ENCODE results near the gene NUDT6. TPM values are rescaled to one million over a fixed set of nuclear protein-coding genes. Genes with fewer than 3 reads are reported as not detected.

The NUDT6 gene
- total RNA-seq, 1 experiment from 2014 or later, result 4.0 TPM

DNA sequence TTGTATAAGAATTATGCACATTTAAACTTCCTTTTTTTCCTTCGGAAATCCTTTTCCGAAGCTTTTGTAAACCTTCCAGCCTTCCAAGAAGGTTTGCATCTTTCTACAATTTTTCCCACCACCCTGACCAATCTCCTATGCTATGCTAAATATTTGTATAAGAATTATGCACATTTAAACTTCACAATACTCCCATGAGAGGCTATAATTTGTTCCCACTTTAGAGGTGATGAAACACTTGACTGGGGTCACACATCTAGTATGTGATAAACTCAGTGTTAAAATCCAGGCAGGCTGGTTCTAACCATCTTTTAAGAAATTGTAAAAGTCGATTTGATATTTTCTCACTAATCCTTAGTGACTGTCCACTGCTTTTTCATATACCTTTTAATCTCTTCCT, 22.1 kb downstream of the NUDT6 start:
- Mint-ChIP-seq H3K27me3 (ENCODE audit: low read depth) (no peaks in the 10 kb centered on the region), H3K4me3 (no peak overlapping the region), H3K4me1 (peaks cover 25 to 40% of the 10 kb centered on the region in 2 experiments), H3K9me3 (peaks cover 0 to 3% of the 10 kb centered on the region in 2 experiments; a peak in 2 of 5 replicates), H3K36me3 (ENCODE audit: insufficient read depth in 1 of 3, low read depth in 3 of 3) (peaks cover 12 to 31% (median 31%) of the 10 kb centered on the region in 3 experiments), H3K27ac (peak overlapping the region in 2 of 3 experiments; percentile 74 to 79; a peak in 4 of 7 replicates)
- no peak overlapping the region for H3K56ac ChIP-seq (ENCODE audit: insufficient read length, low read depth, low read length)
- WGBS (ENCODE audit: extremely low coverage, insufficient read length, low lambda C conversion rate), result no CpG with 5 or more reads among the region's 3 CpGs
- H3K23me2 ChIP-seq (ENCODE audit: insufficient read length, low read depth, low read length, poor library complexity, severe bottlenecking), result no peaks in the 10 kb centered on the region
- H2AFZ ChIP-seq (ENCODE audit: low read length), result no peak overlapping the region
- H4K91ac ChIP-seq (ENCODE audit: insufficient read length, low read depth, low read length), result no peak overlapping the region
- H4K8ac ChIP-seq (replicated peaks; ENCODE audit: insufficient read length, low read depth, low read length), result no peak overlapping the region
- no peaks in the 10 kb centered on the region; the same call in 1 of the 2 replicates for H3K4me1 ChIP-seq (ENCODE audit: insufficient read depth, low read length)
- H3K18ac ChIP-seq (ENCODE audit: insufficient read length, low read depth, low read length), result no peak overlapping the region
- H3K4me2 ChIP-seq (ENCODE audit: insufficient read depth, insufficient read length, low read length), result no peak overlapping the region
- no peak overlapping the region for H4K5ac ChIP-seq (ENCODE audit: insufficient read length, low read depth, low read length)
- no peak overlapping the region for H3T11ph ChIP-seq (ENCODE audit: low read length)
- no peaks in the 10 kb centered on the region for H3K79me2 ChIP-seq (ENCODE audit: insufficient read depth, low read length)
- no peak overlapping the region for H3K23ac ChIP-seq (ENCODE audit: insufficient read length, low read depth, low read length)
- no peaks in the 10 kb centered on the region for H3K9me3 ChIP-seq (ENCODE audit: control insufficient read depth, low read depth, low read length)
- no peak overlapping the region for H2AK5ac ChIP-seq (ENCODE audit: insufficient read length, low read length)
- TF ChIP-seq, protein P1, sequence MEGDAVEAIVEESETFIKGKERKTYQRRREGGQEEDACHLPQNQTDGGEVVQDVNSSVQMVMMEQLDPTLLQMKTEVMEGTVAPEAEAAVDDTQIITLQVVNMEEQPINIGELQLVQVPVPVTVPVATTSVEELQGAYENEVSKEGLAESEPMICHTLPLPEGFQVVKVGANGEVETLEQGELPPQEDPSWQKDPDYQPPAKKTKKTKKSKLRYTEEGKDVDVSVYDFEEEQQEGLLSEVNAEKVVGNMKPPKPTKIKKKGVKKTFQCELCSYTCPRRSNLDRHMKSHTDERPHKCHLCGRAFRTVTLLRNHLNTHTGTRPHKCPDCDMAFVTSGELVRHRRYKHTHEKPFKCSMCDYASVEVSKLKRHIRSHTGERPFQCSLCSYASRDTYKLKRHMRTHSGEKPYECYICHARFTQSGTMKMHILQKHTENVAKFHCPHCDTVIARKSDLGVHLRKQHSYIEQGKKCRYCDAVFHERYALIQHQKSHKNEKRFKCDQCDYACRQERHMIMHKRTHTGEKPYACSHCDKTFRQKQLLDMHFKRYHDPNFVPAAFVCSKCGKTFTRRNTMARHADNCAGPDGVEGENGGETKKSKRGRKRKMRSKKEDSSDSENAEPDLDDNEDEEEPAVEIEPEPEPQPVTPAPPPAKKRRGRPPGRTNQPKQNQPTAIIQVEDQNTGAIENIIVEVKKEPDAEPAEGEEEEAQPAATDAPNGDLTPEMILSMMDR (conservative IDR thresholded peaks at IDR 0.05), result no peak
- no peak overlapping the region for H2BK15ac ChIP-seq (ENCODE audit: low read depth, low read length)
- H3K27me3 ChIP-seq (ENCODE audit: insufficient read depth, low read length), result no peaks in the 10 kb centered on the region
- H3K14ac ChIP-seq (ENCODE audit: insufficient read depth, low read length), result no peak overlapping the region
- no peak overlapping the region for H2BK120ac ChIP-seq (ENCODE audit: low read depth, low read length, poor library complexity, severe bottlenecking)
- DNase-seq, result no peak
- H3K79me1 ChIP-seq (ENCODE audit: insufficient read depth, low read depth, low read length, poor library complexity, severe bottlenecking), result no peaks in the 10 kb centered on the region
- no peaks in the 10 kb centered on the region for H4K20me1 ChIP-seq (ENCODE audit: control insufficient read depth, insufficient read depth, insufficient read length)
- no peak overlapping the region for H3K9ac ChIP-seq (ENCODE audit: extremely low read depth, insufficient read length, low read length)
- no peak overlapping the region for H3K27ac ChIP-seq (ENCODE audit: insufficient read length, low read depth, low read length)
- H3K4ac ChIP-seq (ENCODE audit: low read depth, low read length), result no peak overlapping the region
- H2BK20ac ChIP-seq (ENCODE audit: low read depth, low read length, poor library complexity, severe bottlenecking), result no peak overlapping the region
- H2BK5ac ChIP-seq (ENCODE audit: insufficient read length, low read length), result no peak overlapping the region
- H2BK12ac ChIP-seq (ENCODE audit: insufficient read length, low read depth, low read length), result no peak overlapping the region
